Cardiac muscle cell (in vitro differentiated cells and primary cell): ENCODE measurements around the gene CENPP. TPM values are rescaled to one million over a fixed set of nuclear protein-coding genes. Genes with fewer than 3 reads are reported as not detected.
A peak's percentile ranks its signal among the peaks of the same experiment; 100 is the strongest.

Experiments
- DNase-seq, 2 donors: peaks; one replicate each; pipeline versions ENCODE4 v3.0.0 to v3.0.0-alpha.2; 2010 to 2017; ENCODE audit warnings: low read depth in 1 of 2, low spot score in 1 of 2
- H3K27ac ChIP-seq: fragments of 200-600 bp; sonication (generic); 2 replicates; pipeline ENCODE4 v1.5.1; 2016
- H3K27me3 ChIP-seq: fragments of 200-600 bp; sonication (generic); 2 replicates; pipeline ENCODE4 v1.6.0; 2016; ENCODE audit warnings: control low read depth
- H3K36me3 ChIP-seq: fragments of 200-600 bp; sonication (generic); 2 replicates; pipeline ENCODE4 v1.5.1; 2016; ENCODE audit warnings: control low read depth
- H3K4me1 ChIP-seq: fragments of 200-600 bp; sonication (generic); 2 replicates; pipeline ENCODE4 v1.8.1; 2017; ENCODE audit warnings: low read depth, mild to moderate bottlenecking, mixed run types
- H3K4me3 ChIP-seq: fragments of 200-600 bp; sonication (generic); 2 replicates; pipeline ENCODE4 v1.5.1; 2016; ENCODE audit warnings: mild to moderate bottlenecking
- H3K9me3 ChIP-seq: fragments of 200-600 bp; sonication (generic); 2 replicates; pipeline ENCODE4 v1.5.1; 2017; ENCODE audit warnings: low read depth, mild to moderate bottlenecking, control low read depth
- polyA plus RNA-seq: library from polyadenylated mRNA; unstranded; fragments of >200 nt; fragmentation: Nextera tagmentation; extraction: Ambion mirVana; gene quantifications from 2 replicates; pipeline ENCODE4 v1.2.1, GENCODE V29; 2016
- total RNA-seq: library from RNA; depleted of rRNA; stranded (reverse); fragments of >200 nt; gene quantifications from 2 replicates; pipeline ENCODE4 v1.2.3, GENCODE V29; 2016
- TF ChIP-seq, protein P1 (sequence below): IDR thresholded peaks from 2 replicates; pipeline ENCODE4 v1.5.1; 2012; ENCODE audit warnings: low read depth, mild to moderate bottlenecking, low read length

The CENPP gene
- 1.6 TPM in 2 replicates for total RNA-seq
- polyA plus RNA-seq = 5.0 and 9.8 TPM in 2 replicates

DNA sequence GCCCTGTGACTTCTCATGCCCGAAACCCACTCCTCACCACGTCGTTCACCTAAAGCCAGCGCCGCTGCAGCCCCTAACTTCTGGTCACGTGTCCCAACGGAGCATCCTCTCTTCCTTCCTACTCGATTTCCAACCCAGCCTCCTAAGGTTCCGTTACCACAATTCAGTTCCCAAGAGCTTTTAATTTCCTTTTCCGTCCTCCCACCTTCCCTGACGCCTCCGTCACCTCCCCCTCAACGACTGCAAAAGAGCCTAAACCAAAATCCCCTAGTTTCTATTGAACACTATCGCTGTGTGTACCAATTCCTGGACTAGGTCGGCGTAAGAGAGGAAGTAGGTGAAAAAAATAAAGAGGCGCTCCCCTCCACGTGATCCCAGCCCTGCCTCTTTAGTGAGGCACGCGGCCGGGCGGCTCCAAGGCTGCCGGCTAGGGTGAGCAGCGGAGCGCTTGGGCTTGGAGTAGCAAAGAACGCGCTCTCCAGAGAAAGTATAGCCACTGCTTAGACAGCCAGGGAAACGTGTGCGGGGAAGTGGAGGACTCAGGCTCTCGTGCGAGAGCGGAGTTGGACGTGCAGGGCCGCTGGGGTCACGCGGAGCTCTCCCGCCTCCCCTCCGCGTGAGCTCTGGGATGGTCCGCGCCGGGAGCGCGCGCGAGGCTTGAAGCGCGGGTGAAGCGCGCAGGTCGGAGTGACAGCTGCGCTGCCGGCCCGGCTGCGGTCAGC lies at the start of gene CENPP, which contains the start of gene NOL8:
Gene CENPP, plus strand, starts transcription at position 685 of the 722 bp plus-strand sequence.
Gene NOL8, minus strand, starts transcription at position 82 of the 722 bp plus-strand sequence. CDS start 1,189 bp downstream, outside the sequence.
- Histone ChIP-seq H3K27me3 (no peaks in the 10 kb centered on the region), H3K4me1 (peaks cover 8% of the 10 kb centered on the region), H3K27ac (peak within 1 kb of the TSS; percentile 100), H3K36me3 (peaks cover 25% of the 10 kb centered on the region), H3K9me3 (no peaks in the 10 kb centered on the region), H3K4me3 (peak within 1 kb of the TSS; percentile 61)
- TF ChIP-seq, protein P1, sequence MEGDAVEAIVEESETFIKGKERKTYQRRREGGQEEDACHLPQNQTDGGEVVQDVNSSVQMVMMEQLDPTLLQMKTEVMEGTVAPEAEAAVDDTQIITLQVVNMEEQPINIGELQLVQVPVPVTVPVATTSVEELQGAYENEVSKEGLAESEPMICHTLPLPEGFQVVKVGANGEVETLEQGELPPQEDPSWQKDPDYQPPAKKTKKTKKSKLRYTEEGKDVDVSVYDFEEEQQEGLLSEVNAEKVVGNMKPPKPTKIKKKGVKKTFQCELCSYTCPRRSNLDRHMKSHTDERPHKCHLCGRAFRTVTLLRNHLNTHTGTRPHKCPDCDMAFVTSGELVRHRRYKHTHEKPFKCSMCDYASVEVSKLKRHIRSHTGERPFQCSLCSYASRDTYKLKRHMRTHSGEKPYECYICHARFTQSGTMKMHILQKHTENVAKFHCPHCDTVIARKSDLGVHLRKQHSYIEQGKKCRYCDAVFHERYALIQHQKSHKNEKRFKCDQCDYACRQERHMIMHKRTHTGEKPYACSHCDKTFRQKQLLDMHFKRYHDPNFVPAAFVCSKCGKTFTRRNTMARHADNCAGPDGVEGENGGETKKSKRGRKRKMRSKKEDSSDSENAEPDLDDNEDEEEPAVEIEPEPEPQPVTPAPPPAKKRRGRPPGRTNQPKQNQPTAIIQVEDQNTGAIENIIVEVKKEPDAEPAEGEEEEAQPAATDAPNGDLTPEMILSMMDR = no peak
- DNase-seq = peak; percentile 93

DNA sequence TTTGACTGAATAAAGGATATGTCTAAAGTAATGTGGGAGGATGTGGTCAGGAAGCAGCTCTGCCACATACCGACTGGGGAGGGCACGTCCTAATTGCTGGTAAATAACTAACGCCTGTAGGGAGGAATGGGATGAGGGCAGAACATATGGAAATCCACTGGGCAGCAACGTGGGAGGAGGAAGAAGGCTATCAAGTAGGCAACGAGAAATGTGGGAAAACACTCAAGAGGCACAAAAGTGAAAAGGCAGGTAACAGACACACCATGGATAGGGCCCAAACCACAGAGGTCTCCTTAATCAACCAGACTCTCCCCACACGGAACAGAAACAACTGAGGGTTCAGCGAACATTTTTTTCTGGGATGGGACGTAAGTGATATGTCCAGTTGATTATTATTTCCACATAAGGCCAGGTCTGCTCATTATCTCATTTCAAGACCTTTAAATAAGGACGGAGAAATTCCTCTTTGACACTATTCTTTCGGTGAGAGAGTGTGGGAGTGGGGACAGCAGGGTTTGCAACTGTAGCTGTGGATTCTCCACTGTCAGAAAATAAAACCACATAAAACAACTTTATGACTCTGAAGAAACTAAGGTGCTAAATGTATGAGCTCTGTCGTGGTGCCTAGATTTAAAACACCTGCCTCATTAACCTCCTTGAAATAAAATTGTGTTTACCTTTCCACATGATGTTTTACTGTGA lies 49.3 kb upstream of the CENPP start:
- Histone ChIP-seq H3K36me3 (peaks cover 84% of the 10 kb centered on the region), H3K27ac (no peak overlapping the region), H3K9me3 (no peaks in the 10 kb centered on the region), H3K4me1 (no peaks in the 10 kb centered on the region), H3K4me3 (no peak overlapping the region), H3K27me3 (no peaks in the 10 kb centered on the region)
- TF ChIP-seq, protein P1 = no peak
- peak in 1 of 2 donors; percentile 40 for DNase-seq

DNA sequence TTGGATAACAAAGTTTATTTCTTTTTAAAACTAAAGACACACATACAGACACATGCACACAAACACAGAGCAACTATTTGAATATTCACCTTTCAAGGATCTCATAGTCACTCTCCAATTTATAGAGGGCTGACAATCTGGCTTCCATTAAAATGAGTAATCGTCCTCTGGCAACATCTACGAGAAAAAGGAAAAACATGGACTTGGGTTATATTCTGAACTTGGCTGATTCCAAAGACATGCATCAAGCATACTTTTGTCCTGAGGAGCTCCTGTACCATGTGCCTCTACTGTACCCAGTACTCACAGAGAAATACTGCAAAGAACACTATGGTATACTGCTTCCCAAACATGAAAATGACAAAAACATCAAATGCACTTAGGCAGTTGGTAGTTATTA lies 47.6 kb upstream of the CENPP start:
- TF ChIP-seq, protein P1 = no peak
- Histone ChIP-seq H3K4me1 (no peaks in the 10 kb centered on the region), H3K36me3 (peaks cover 83% of the 10 kb centered on the region), H3K9me3 (no peaks in the 10 kb centered on the region), H3K27me3 (no peaks in the 10 kb centered on the region), H3K4me3 (no peak overlapping the region), H3K27ac (no peak overlapping the region)
- no peak for DNase-seq

DNA sequence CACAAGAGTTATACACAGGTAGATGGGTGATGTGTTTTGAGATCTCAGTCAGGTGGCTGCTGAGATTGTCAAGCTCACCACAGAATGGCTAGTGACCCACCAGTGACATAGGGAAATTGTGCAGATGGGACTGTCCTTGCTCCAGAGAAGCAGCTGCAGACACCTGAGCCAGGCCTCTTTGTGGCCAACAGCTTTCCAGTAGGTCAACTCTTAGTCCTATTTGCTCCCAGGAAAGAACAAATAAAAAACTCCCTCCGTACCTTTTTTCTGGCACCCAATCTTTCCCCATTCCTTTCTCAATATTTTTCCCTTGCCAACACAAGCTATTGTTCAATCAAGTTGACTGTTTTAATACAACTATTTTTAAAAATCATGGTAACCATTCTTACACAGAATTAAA lies 46.5 kb upstream of the CENPP start:
- no peaks in the 10 kb centered on the region for H3K9me3 ChIP-seq
- no peaks in the 10 kb centered on the region for H3K27me3 ChIP-seq
- no peak overlapping the region for H3K4me3 ChIP-seq
- peaks cover 77% of the 10 kb centered on the region for H3K36me3 ChIP-seq
- no peaks in the 10 kb centered on the region for H3K4me1 ChIP-seq
- TF ChIP-seq, protein P1 = no peak
- no peak for DNase-seq
- no peak overlapping the region for H3K27ac ChIP-seq

DNA sequence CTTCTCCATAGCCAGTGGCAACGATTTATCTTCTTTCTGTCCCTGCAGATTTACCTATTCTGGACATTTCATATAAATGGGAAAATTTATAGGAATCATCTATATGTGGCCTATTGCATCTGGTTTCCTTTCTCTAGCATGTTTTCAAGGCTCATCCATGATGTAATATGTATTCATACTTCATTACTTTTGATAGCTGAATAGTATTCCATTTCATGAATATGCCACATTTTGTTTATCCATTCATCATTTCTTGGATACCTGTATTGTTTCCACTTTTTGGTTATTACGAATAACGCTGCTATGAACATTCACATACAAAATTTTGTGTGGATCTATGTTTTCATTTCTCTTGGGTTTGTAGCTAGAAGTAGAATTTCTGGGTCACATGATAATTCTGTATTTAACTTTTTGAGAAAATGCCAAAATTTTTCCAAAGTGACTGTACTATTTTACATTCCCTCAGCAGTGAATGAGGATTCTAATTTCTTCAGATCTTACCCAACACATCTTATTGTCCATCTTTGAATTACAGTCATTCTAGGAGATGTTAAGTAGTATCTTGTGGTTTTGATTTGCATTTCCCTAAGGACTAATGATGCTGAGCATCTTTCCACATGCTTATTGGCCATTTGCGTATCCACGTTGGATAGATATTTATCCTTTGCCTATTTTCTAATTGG lies 35.9 kb upstream of the CENPP start:
- Histone ChIP-seq H3K9me3 (no peaks in the 10 kb centered on the region), H3K27ac (no peak overlapping the region), H3K4me3 (no peak overlapping the region), H3K36me3 (peaks cover 23% of the 10 kb centered on the region), H3K27me3 (no peaks in the 10 kb centered on the region), H3K4me1 (peaks cover 15% of the 10 kb centered on the region)
- DNase-seq = peak in 1 of 2 donors; percentile 37
- TF ChIP-seq, protein P1 = no peak
